HG03469 (cell line): ENCODE data around the gene CYCS.

ENCODE experiments used
- ATAC-seq: cut with Tn5 transposase; IDR thresholded peaks from one replicate; pipeline ENCODE4 v1.9.1; 2021; ENCODE audit warnings: mild to moderate bottlenecking, moderate library complexity, moderate number of reproducible peaks; ENCODE audit not compliant: unreplicated experiment

CYCS gene

DNA sequence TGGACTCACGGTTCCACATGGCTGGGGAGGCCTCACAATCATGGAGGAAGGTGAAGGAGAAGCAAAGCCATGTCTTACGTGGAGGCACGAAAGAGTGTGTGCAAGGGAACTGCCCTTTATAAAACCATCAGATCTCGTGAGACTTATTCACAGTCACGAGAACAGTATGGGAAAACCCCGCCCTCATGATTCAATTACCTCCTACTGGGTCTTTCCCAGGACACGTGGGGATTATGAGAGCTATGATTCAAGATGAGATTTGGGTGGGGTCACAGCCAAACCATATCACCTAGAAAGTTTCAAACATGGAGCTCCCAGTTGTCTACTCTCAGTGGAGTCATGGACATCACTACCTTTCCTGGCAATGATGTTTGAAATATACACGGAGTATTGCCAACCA, 49.6 kb downstream of the CYCS start:
- no peak for ATAC-seq

DNA sequence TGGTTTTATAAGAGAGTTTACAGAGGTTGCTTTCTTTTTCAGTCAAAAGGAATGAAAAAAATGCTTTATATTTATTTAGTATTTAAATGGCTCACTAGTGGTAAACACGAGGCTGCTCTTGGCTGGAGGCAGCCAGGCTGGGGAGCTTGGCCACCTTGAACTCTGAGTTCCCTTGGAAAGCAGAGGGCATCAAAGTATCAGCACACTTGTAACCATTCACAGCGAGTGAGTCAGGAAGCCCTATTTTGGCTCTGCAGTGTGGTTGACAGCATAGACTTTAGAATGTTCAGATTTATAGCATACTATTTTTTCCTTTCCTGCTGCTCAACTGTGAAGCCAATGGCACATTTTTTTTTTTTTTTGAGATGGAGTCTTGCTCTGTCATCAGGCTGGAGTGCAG, 51.6 kb downstream of the CYCS start:
- no peak for ATAC-seq
